NCI-H2029 treated with DMSO at 0.1 percent for 48 hours (cell line): ENCODE results near the gene ZBTB16.

Source experiments
- DNase-seq: peaks from one replicate; lab custom pipeline; 2025; lab: John Stamatoyannopoulos, UW

ZBTB16 gene

DNA sequence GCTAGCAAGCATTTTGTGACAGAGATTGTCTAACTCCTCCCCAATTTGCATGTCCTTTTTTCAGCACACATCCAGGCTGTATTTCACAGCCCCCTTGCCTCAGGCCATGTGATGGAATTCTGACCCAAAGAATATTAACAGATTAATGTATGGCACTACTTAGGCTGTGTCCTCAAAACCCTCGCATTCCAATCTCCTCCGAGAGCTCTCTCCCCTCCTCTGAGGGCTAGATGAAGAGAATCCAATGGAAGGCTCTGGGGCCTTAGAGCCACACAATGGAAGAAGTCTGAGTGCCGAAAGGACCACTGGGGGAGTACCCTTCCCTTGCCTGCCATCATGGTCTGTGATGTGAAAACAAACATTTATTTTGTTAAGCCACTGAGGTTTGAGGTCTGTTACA lies 223.0 kb downstream of the ZBTB16 start:
- DNase-seq, result no peak

DNA sequence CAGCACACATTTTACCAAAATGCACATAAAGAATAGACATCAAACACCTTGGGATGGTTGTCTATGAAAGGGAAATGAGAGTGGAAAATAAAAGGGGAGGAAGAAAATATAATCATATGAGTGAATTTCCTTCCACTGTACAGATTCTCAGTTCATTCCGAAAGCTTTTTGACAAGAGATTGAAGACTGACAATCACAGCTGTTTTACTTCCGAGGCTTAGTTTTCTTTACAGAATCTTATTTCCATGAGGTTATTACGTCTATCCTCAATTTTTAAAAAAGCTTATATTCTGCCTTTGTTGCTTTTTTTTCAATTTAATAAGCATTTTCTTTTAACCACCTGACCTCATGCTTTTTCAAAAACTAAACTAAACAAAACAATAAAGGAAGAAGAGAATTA lies 223.9 kb downstream of the ZBTB16 start:
- DNase-seq, result no peak

DNA sequence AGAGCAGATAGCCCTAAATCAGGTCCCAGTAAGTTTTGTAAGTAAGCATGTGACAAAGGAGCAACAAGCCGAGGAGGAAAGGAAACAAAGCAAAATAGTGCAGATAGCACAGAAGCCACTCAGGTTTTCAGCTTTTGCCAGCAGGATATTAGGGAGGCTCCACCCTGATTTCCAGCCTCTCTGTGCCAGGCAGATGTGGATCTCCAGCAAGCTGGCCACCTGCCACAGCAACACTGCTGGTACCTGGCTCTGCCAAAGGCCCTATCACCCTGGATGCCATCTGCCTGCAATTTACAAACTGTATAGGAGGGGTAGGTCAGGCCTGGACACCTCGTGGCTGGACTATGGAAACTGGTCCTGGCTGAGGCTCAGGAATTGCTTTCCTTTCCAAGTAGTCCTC lies 224.5 kb downstream of the ZBTB16 start:
- peak; percentile 31 for DNase-seq

DNA sequence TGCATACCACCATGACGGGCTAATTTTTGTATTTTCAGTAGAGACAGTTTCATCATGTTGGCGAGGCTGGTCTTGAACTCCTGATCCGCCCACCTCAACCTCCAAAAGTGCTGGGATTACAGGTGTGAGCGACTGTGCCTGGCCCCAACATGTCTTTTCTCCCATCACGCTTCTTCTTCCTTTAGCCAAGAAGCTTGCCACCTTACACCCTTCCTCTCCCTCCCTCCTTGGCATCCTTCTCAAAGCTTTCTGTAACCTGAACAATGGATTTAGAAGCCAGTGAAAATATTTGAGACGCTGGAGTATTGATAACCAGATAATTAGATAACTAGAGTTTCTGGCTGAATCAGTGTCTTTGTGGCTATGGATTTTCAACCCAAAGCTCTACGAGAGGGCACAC lies 225.4 kb downstream of the ZBTB16 start:
- DNase-seq, result no peak

DNA sequence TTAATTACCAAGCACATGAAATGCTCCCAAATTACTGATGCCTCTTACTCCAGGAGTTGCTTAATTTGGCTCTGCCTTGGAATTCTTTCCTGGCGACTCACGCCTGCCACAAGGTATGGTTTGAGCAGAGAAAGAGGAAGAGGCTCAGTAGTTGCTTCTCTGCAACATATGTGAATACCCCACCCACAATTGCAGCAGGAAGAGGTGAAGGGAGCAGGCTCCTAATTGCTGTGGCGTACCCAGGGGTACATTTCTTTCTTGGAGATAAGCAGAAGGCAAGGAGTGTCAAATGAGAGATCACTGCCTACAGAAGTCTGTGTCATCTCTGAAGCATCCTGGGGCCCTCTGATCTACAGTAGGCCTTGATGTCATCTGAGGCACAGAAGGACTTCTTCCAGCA lies 226.1 kb downstream of the ZBTB16 start:
- DNase-seq, result no peak

DNA sequence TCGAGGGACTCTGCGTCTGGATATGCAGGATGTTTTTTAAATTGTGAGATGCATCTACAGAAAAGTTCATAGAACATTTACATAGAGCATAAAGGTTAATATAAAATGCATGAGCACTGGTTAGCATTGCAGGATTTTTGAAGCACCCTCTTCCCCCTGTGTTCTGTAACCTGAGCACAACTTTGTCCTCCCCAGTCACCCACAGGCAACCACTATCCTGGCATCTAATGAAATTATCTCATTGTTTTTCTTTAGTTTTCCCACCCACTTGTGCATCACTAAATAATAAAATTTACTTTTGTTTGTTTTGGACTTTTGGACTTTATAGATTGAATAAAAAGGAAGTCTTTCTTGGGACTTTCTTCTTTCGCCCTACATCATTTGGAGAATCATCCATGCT lies 226.7 kb downstream of the ZBTB16 start:
- DNase-seq, result no peak

DNA sequence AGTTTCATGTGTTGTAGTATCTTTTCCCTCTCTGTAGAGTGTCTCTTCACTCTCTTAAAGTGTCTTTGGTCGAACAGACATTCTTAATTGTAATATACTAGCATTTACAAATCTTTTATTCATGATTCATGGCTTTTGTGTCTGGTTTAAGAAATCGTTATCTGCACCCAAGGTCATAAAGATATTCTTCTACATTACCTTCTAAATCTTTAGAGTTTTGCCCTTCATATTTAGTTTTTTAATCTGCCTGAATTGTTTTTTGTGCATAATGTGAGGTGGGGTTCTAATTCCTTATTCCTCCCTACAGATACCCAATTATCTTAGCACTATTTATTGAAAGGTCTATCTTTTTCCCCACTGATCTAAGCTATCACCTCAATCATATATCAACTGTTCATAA lies 227.6 kb downstream of the ZBTB16 start:
- DNase-seq, result no peak

DNA sequence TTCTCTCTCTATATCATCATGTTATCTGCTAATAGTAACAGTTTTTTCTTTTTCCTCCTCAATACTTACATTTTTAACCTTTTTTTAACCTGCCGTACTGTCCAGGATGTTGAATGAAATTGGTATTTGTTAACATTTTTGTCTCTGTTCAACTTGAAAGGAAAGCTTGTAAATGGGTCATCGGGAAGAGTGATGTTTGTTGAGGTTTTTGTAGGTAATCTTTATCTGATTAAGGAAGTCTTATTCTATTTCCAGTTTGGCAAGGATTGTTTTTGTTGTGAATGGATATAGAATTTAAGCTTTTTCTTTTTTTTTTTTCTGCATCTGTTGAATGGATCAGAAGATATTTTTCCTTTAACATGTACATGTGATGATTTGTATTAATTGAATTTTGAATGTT lies 228.6 kb downstream of the ZBTB16 start:
- DNase-seq, result no peak

DNA sequence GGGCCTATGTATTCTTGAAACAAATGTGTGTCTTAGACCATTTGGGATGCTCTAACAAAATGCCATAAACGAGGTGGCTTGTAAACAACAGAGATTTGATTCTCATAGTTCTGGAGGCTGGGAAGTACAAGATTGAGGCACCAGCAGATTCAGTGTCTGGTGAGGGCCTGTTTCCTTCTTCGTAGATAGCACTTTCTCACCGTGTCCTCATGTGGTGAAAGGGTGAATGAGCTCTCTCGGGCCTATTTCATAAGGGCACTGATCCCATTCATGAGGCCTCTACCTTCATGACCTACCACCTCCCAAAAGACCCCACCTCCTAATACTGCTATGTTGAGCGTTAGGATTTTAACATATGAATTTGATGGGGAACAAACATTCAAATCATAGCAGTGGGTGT lies 230.3 kb downstream of the ZBTB16 start:
- no peak for DNase-seq

DNA sequence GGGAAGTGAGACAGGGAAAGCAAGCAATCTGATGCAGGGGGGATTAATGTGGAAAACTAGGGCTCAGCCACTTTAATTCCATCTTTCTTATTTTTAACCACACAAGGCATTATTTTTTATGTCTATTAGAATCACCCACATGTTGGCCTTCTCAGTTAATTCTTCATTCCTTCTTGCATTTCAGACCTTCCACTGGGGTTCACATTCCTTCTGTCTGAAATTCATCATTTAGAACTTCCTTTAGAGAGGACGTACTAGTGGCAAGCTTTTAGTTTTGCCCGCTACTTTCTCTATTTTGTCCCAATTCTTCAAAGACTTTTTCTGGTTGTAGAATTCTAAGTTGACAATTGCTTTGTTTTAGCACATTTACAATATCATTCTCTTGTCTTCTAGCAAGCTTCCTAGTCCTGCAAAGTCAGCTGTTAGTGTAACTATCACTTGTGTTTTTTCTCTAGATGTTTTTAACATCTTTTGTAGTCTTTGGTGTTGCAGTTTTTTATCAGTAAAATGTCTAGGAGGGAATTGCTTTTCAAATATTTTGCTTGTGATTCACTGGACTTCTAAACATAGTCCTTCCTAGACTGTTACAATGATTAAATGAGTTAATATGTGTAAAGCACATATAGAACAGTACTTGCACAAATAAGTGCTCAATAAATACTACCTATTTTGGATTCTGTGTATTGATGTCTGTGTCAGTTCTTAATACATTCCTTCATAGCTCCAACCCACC lies 231.2 kb downstream of the ZBTB16 start:
- DNase-seq, result no peak

DNA sequence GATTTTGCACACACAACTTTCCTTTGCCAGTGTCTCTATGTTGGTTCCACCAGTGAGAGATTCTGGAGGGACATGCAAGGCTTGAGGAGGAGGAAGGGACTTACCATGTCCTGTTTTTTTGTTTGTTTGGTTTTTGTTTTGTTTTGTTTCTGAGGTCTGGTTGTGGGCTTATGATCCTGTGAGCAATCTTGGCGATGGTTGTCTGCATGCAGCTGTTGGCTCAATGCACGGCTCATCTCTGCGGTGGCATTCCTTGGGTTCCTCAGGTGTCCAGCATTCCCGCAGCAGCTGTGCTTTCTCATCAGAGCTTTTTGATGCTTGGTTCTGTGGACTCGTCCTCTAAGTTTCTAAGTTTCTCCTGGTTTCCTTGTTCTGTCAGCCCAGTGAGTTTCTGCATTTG lies 231.9 kb downstream of the ZBTB16 start:
- DNase-seq, result no peak

DNA sequence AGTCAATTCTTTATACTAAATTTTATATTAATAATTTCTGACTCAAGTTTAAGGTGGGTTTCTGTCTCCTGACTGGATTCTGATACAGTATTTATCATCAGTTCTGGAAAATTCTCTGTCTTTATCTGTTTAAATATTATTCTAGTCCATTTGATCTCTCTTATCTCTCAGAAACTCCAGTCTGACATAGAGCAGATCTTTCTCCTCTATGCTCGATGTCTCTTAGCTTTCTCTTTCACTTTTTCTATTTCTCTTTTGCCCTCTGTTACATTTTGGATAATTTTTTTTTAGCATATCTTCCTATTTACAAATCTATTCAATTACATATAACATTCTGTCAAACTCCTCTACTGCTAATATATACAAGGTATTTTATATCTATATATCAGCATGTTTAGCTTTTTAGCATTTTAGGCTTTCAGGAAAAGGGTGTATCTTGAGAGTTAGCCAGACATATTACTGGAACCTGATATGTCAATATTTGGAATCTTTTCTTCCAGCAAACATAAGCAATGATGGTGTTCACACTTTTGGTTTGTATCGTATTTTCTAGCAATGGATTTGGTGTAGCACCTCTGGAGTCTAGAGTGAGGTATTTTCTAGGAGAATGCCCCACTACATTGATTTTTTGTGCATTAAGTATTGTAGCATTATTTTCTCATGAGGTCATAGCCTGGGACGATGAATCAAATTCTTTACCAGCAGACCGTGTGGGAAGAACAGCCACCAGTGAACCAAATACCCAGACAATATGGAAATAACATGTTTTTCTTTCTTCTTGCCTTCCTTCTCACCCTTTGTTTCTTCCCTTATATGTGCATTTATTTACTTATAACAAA lies 232.6 kb downstream of the ZBTB16 start:
- no peak for DNase-seq

DNA sequence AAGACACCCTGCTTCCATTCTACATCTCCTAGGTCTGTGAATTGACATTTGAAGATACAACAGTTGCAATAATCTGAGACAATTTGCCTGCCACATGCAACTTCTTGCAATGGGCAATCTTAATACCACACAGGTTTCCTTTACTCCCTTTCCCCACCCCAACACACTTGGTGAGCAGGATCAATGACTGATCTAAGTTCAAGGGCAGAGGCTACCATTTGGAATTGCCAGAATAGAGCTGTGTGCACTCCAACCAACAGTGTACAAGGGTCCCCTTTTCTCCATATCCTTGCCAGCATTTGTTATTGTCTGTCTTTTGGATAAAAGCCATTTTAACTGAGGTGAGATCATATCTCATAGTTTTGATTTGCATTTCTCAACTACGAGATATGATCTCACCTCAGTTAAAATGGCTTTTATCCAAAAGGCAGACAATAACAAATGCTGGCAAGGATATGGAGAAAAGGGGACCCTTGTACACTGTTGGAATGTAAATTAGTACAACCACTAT lies 233.7 kb downstream of the ZBTB16 start:
- DNase-seq, result no peak

DNA sequence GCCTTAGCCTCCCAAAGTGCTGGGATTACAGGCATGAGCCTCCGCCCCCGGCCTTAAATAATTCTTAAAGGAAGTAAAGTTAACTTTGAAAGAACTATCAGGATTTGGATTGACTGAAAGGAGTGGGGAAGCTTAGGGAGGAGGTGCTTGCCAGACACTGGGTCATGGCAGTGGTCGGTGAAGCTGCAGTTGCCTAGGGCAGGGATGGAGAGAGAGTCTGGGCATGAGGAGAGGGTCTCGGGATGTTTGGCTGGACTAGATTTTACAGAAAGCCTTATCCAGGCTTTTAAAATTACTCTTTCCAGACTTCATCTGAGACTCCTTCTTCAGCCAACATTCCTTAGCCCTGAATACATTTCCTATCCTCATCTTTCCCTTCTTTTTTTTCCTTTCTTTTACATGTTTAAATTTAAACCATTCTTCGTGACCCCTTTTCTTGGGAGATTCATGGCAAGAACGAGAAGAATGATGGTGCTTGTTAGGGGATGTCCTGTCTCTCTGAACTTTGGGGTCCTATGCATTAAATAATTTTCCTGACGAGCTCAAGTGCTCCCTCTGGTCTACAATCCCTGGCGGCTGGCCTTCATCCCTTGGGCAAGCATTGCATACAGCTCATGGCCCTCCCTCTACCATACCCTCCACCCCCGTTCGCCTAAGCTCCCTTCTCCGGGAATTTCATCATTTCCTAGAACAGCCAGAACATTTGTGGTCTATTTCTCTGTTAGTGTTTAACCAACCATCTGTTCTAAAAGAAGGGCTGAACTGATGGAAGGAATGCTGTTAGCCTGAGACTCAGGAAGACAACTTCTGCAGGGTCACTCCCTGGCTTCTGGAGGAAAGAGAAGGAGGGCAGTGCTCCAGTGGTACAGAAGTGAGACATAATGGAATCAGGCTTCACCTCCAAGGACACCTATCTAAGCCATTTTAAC lies 236.4 kb downstream of the ZBTB16 start, which contains the start of gene NNMT:
TSS of gene NNMT (plus strand) at position 724 of the 929 bp plus-strand sequence. CDS start at position 882, 158 bp downstream.
- DNase-seq, result no peak

DNA sequence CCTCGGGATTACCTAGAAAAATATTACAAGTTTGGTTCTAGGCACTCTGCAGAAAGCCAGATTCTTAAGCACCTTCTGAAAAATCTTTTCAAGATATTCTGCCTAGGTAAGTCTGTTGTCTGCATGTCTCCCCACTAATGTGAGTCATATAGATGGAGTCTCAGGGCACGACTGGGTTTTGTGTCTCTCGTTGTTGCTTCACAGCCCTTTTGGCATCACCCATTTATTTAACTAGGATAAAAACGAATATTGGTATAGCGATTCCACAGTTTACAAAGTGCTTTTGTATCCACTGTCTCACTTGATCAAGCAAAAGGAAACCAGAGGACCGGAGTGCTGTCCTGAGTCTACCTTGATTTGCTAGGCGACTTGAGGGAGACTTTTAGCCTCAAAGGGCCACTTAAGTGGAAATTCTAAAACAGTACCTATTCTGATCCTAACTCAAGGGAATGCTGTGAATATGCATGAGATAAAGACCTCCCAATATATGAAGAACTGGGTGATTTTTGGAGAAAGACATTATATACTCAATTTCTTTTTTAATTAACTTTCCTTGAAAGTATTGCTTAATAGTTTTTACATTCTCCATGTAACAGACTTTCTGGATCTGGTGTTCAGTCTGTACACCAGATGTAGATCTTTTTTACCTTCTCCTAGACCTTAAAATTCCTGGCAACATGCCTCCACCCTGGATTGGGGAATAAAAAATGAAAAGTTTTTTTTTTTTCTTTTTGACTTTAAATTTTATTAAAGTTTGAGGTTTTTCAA lies 237.3 kb downstream of the ZBTB16 start:
- no peak for DNase-seq

DNA sequence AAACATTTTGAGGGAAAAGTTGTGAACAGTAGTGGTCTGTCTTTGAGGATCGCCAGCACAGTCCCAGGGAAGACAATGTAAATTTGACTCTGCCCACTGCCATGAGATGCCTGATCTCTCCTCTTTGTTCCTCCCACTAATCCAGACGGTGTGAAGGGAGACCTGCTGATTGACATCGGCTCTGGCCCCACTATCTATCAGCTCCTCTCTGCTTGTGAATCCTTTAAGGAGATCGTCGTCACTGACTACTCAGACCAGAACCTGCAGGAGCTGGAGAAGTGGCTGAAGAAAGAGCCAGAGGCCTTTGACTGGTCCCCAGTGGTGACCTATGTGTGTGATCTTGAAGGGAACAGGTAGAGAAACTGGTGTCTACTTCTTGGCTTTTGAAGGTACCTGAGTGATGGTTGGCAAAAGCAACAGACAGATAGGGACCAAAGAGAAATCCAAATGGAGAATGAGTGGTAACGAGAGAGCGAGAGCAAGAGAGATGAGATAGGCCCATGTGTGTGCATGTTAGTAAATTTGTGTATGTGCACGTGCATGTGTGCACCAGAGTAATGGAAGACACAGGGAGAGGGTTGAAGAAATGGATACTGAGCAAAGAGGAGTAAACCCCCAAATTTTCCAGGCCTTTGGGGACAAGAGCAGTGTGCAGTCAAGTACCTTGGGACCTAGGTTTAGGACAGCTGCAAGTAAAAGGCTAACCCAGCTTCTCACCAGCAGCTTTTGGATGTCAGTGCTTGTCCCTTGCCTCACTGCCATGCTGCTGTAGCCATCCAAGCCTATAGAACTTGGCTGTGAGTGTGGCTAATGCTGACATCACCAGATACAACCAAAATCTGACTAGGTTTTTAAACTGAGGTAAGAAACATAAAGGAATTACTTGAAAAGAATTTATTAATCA lies 238.5 kb downstream of the ZBTB16 start:
- DNase-seq, result no peak

DNA sequence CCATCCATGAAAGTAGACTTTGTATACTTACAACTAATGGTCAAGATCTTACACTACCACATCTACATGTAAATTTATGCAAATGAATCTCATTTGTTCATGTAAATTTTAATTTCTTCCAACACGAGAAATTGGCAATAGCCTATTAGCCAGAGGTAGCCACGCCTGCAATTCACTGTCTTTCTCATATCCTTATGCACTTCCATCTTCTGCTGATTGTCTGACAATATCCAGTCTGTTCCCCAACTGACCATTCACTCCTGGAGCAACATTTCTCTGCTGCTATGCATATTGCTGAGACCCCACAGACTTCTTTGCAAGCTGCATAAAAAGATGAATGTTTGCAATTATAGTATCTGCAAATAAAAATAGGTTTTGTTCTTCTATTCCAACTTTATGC lies 239.2 kb downstream of the ZBTB16 start:
- DNase-seq, result no peak
